ENCODE measurements around the gene EGF. TPM values are rescaled to one million over a fixed set of nuclear protein-coding genes. Genes with fewer than 3 reads are reported as not detected.
"Not testable (repeated sequence)": the region's sequence is repeated elsewhere in the genome, so short reads cannot be mapped to it uniquely, and the experiment has no call there.

EGF gene
- total RNA-seq (not detected), polyA plus RNA-seq (not detected)

- no peaks in the 10 kb centered on the region for H3K36me3 ChIP-seq (ENCODE audit: insufficient read depth, low read length)
- no peaks in the 10 kb centered on the region for H3K9me3 Mint-ChIP-seq
- H3K27me3 ChIP-seq (ENCODE audit: insufficient read depth, low read length, poor library complexity, severe bottlenecking): no peaks in the 10 kb centered on the region
- no peaks in the 10 kb centered on the region for H3K4me1 ChIP-seq (ENCODE audit: insufficient read depth, low read length)
- no peak for DNase-seq
- ChIA-PET CTCF (no interaction called here), POLR2A (no interaction called here)
- H3K9me3 ChIP-seq (ENCODE audit: low read length): no peaks in the 10 kb centered on the region
- H3K4me1 Mint-ChIP-seq: no peaks in the 10 kb centered on the region
- no peak within 1 kb of the TSS for H3K27ac ChIP-seq (ENCODE audit: low read depth, low read length)
- no peak within 1 kb of the TSS for H3K4me3 Mint-ChIP-seq
- H3K4me3 ChIP-seq (ENCODE audit: low read length): no peak within 1 kb of the TSS
- H3K27me3 Mint-ChIP-seq: peaks cover 3 to 45% of the 10 kb centered on the region in 2 donors
- H3K27ac Mint-ChIP-seq: peak within 1 kb of the TSS in 1 of 8 donors; percentile 21
- H3K36me3 Mint-ChIP-seq: peaks cover 0 to 2% (median 0%) of the 10 kb centered on the region in 3 donors
These were observed at the start of gene EGF for GRCh38 chr4:109912706-109913595. TSS of gene EGF (plus strand) at chr4:109912883. CDS start at chr4:109913336, 453 bp downstream.

GRCh38 chr4:109864134-109864533 lies 48.5 kb upstream of the EGF start:
- Histone ChIP-seq H3K4me1 (ENCODE audit: insufficient read depth, low read length) (no peaks in the 10 kb centered on the region), H3K9me3 (ENCODE audit: low read length) (no peaks in the 10 kb centered on the region), H3K4me3 (ENCODE audit: low read length) (no peak overlapping the region), H3K27me3 (ENCODE audit: insufficient read depth, low read length, poor library complexity, severe bottlenecking) (no peaks in the 10 kb centered on the region), H3K27ac (ENCODE audit: low read depth, low read length) (no peak overlapping the region), H3K36me3 (ENCODE audit: insufficient read depth, low read length) (no peaks in the 10 kb centered on the region)
- no peak for DNase-seq
- Mint-ChIP-seq H3K4me1 (no peaks in the 10 kb centered on the region), H3K4me3 (no peak overlapping the region), H3K36me3 (peaks cover 4 to 21% (median 10%) of the 10 kb centered on the region in 3 donors), H3K27ac (no peak overlapping the region), H3K9me3 (peaks cover 11 to 19% (median 17%) of the 10 kb centered on the region in 5 donors), H3K27me3 (peaks cover 0 to under 1% of the 10 kb centered on the region in 2 donors)
- ChIA-PET CTCF (no interaction called here), POLR2A (no interaction called here)

- H3K27me3 ChIP-seq (ENCODE audit: insufficient read depth, low read length, poor library complexity, severe bottlenecking): no peaks in the 10 kb centered on the region
- H3K27ac ChIP-seq (ENCODE audit: low read depth, low read length): no peak overlapping the region
- POLR2A ChIA-PET: no interaction called here
- DNase-seq: no peak
- Mint-ChIP-seq H3K27ac (peak overlapping the region in 1 of 8 donors; percentile 59), H3K27me3 (no peaks in the 10 kb centered on the region), H3K9me3 (no peaks in the 10 kb centered on the region), H3K4me3 (no peak overlapping the region), H3K36me3 (peaks cover 7 to 12% (median 12%) of the 10 kb centered on the region in 3 donors), H3K4me1 (no peaks in the 10 kb centered on the region)
- no peaks in the 10 kb centered on the region for H3K4me1 ChIP-seq (ENCODE audit: insufficient read depth, low read length)
- H3K4me3 ChIP-seq (ENCODE audit: low read length): no peak overlapping the region
- H3K9me3 ChIP-seq (ENCODE audit: low read length): no peaks in the 10 kb centered on the region
- no peaks in the 10 kb centered on the region for H3K36me3 ChIP-seq (ENCODE audit: insufficient read depth, low read length)
- CTCF ChIA-PET: no interaction called here
These were observed 42.6 kb upstream of the EGF start for GRCh38 chr4:109870061-109870460.

GRCh38 chr4:109872065-109872464 lies 40.6 kb upstream of the EGF start:
- Histone ChIP-seq H3K4me1 (ENCODE audit: insufficient read depth, low read length) (no peaks in the 10 kb centered on the region), H3K4me3 (ENCODE audit: low read length) (no peak overlapping the region), H3K36me3 (ENCODE audit: insufficient read depth, low read length) (no peaks in the 10 kb centered on the region), H3K27ac (ENCODE audit: low read depth, low read length) (no peak overlapping the region), H3K9me3 (ENCODE audit: low read length) (no peaks in the 10 kb centered on the region), H3K27me3 (ENCODE audit: insufficient read depth, low read length, poor library complexity, severe bottlenecking) (no peaks in the 10 kb centered on the region)
- CTCF ChIA-PET: no interaction called here
- Mint-ChIP-seq H3K4me3 (no peak overlapping the region), H3K27ac (no peak overlapping the region), H3K4me1 (no peaks in the 10 kb centered on the region), H3K27me3 (peaks cover 0 to 3% of the 10 kb centered on the region in 2 donors), H3K36me3 (peaks cover 7 to 12% (median 12%) of the 10 kb centered on the region in 3 donors), H3K9me3 (no peaks in the 10 kb centered on the region)
- DNase-seq: no peak
- POLR2A ChIA-PET: no interaction called here

- H3K27me3 Mint-ChIP-seq: peaks cover 6 to 7% of the 10 kb centered on the region in 2 donors
- no peaks in the 10 kb centered on the region for H3K9me3 Mint-ChIP-seq
- H3K27ac Mint-ChIP-seq: no peak overlapping the region
- H3K9me3 ChIP-seq (ENCODE audit: low read length): no peaks in the 10 kb centered on the region
- no peak overlapping the region for H3K4me3 Mint-ChIP-seq
- no peak overlapping the region for H3K27ac ChIP-seq (ENCODE audit: low read depth, low read length)
- CTCF ChIA-PET: no interaction called here
- no peaks in the 10 kb centered on the region for H3K4me1 ChIP-seq (ENCODE audit: insufficient read depth, low read length)
- no peak overlapping the region for H3K4me3 ChIP-seq (ENCODE audit: low read length)
- POLR2A ChIA-PET: no interaction called here
- peaks cover 6 to 12% (median 9%) of the 10 kb centered on the region in 3 donors for H3K36me3 Mint-ChIP-seq
- H3K4me1 Mint-ChIP-seq: no peaks in the 10 kb centered on the region
- no peaks in the 10 kb centered on the region for H3K27me3 ChIP-seq (ENCODE audit: insufficient read depth, low read length, poor library complexity, severe bottlenecking)
- no peaks in the 10 kb centered on the region for H3K36me3 ChIP-seq (ENCODE audit: insufficient read depth, low read length)
- DNase-seq: no peak
These were observed 39.6 kb upstream of the EGF start for GRCh38 chr4:109872950-109873656.

GRCh38 chr4:109873791-109874514 lies 38.7 kb upstream of the EGF start:
- H3K9me3 Mint-ChIP-seq: no peaks in the 10 kb centered on the region
- Histone ChIP-seq H3K36me3 (ENCODE audit: insufficient read depth, low read length) (no peaks in the 10 kb centered on the region), H3K4me3 (ENCODE audit: low read length) (no peak overlapping the region), H3K4me1 (ENCODE audit: insufficient read depth, low read length) (no peaks in the 10 kb centered on the region), H3K9me3 (ENCODE audit: low read length) (no peaks in the 10 kb centered on the region), H3K27ac (ENCODE audit: low read depth, low read length) (no peak overlapping the region), H3K27me3 (ENCODE audit: insufficient read depth, low read length, poor library complexity, severe bottlenecking) (no peaks in the 10 kb centered on the region)
- DNase-seq: no peak
- no peak overlapping the region for H3K4me3 Mint-ChIP-seq
- peaks cover 10 to 13% of the 10 kb centered on the region in 2 donors for H3K27me3 Mint-ChIP-seq
- H3K36me3 Mint-ChIP-seq: peaks cover 6 to 12% (median 9%) of the 10 kb centered on the region in 3 donors
- H3K4me1 Mint-ChIP-seq: no peaks in the 10 kb centered on the region
- H3K27ac Mint-ChIP-seq: no peak overlapping the region
- POLR2A ChIA-PET: no interaction called here
- CTCF ChIA-PET: no interaction called here

GRCh38 chr4:109875106-109875505 lies 37.6 kb upstream of the EGF start:
- no peak overlapping the region for H3K27ac ChIP-seq (ENCODE audit: low read depth, low read length)
- no peaks in the 10 kb centered on the region for H3K27me3 ChIP-seq (ENCODE audit: insufficient read depth, low read length, poor library complexity, severe bottlenecking)
- ChIA-PET CTCF (no interaction called here), POLR2A (no interaction called here)
- Mint-ChIP-seq H3K4me1 (no peaks in the 10 kb centered on the region), H3K9me3 (no peaks in the 10 kb centered on the region), H3K27me3 (peaks cover 13 to 19% of the 10 kb centered on the region in 2 donors), H3K27ac (no peak overlapping the region), H3K4me3 (no peak overlapping the region), H3K36me3 (peaks cover 1 to 3% (median 3%) of the 10 kb centered on the region in 3 donors)
- H3K4me3 ChIP-seq (ENCODE audit: low read length): no peak overlapping the region
- H3K4me1 ChIP-seq (ENCODE audit: insufficient read depth, low read length): no peaks in the 10 kb centered on the region
- no peak for DNase-seq
- no peaks in the 10 kb centered on the region for H3K36me3 ChIP-seq (ENCODE audit: insufficient read depth, low read length)
- no peaks in the 10 kb centered on the region for H3K9me3 ChIP-seq (ENCODE audit: low read length)

GRCh38 chr4:109875553-109875952 lies 37.1 kb upstream of the EGF start:
- H3K4me3 Mint-ChIP-seq; H3K36me3 ChIP-seq (ENCODE audit: insufficient read depth, low read length); H3K4me3 ChIP-seq (ENCODE audit: low read length); H3K9me3 Mint-ChIP-seq; H3K27ac ChIP-seq (ENCODE audit: low read depth, low read length); H3K4me1 ChIP-seq (ENCODE audit: insufficient read depth, low read length); H3K36me3 Mint-ChIP-seq; H3K27ac Mint-ChIP-seq; H3K4me1 Mint-ChIP-seq; POLR2A ChIA-PET; H3K9me3 ChIP-seq (ENCODE audit: low read length); DNase-seq; CTCF ChIA-PET; H3K27me3 ChIP-seq (ENCODE audit: insufficient read depth, low read length, poor library complexity, severe bottlenecking): not testable (repeated sequence)
- peaks cover 13 to 22% of the 10 kb centered on the region in 2 donors for H3K27me3 Mint-ChIP-seq

Data from CD8-positive, alpha-beta memory T cell (primary cell).